Suprapubic skin (tissue), 4 donors: ENCODE results near the gene DAP. TPM values are rescaled to one million over a fixed set of nuclear protein-coding genes. Genes with fewer than 3 reads are reported as not detected.

Experiments used
- DNase-seq, 2 donors: peaks; one replicate each; pipeline ENCODE4 v3.0.0-alpha.2; 2019; ENCODE audit warnings: low spot score in 2 of 2
- H3K27ac ChIP-seq: fragments of 200-600 bp; sonication (generic); one replicate; pipeline ENCODE4 v1.5.1; 2019
- H3K27me3 ChIP-seq: fragments of 200-600 bp; sonication (generic); one replicate; pipeline ENCODE4 v1.5.1; 2019
- H3K36me3 ChIP-seq: fragments of 200-600 bp; sonication (generic); one replicate; pipeline ENCODE4 v1.5.1; 2019
- H3K4me1 ChIP-seq: fragments of 200-600 bp; sonication (generic); one replicate; pipeline ENCODE4 v1.5.1; 2019
- H3K4me3 ChIP-seq: fragments of 200-600 bp; sonication (generic); one replicate; pipeline ENCODE4 v1.5.1; 2019; ENCODE audit warnings: mild to moderate bottlenecking
- H3K9me3 ChIP-seq: fragments of 200-600 bp; sonication (generic); one replicate; pipeline ENCODE4 v1.5.1; 2019
- CTCF ChIP-seq, 2 donors: fragments of 200-600 bp in 1 of 2; fragments of 450-650 bp in 1 of 2; sonication (generic) in 1 of 2; IDR thresholded peaks; one replicate each; pipeline ENCODE4 v1.5.1; 2016 to 2019; ENCODE audit warnings: antibody characterized with exemption in 2 of 2, mild to moderate bottlenecking in 1 of 2, moderate library complexity in 1 of 2
- EP300 ChIP-seq: sonication (generic); formaldehyde crosslinking; IDR thresholded peaks from one replicate; pipeline ENCODE4 v1.6.1; 2017; ENCODE audit warnings: antibody characterized with exemption
- POLR2A ChIP-seq, 2 donors: fragments of 450-650 bp; IDR thresholded peaks; one replicate each; pipeline ENCODE4 v1.6.1; 2017; ENCODE audit warnings: antibody characterized with exemption in 2 of 2, mild to moderate bottlenecking in 2 of 2, moderate library complexity in 2 of 2
- POLR2AphosphoS5 ChIP-seq, 3 donors: sonication (generic); formaldehyde crosslinking; IDR thresholded peaks; one replicate each; pipeline ENCODE4 v1.6.1; 2017; ENCODE audit warnings: antibody characterized with exemption in 3 of 3
- WGBS: methylation state at CpG from one replicate; pipeline ENCODE4 v1.1.5; 2018; 5-methylcytosine and 5-hydroxymethylcytosine counted together
- total RNA-seq, 4 donors: library from RNA; depleted of rRNA; stranded (reverse); fragments of >200 nt; gene quantifications; one replicate each; pipeline ENCODE4 v1.1.0, GENCODE V29; 2016

DAP gene
- total RNA-seq, 4 donors from 2014 or later: 37.8 to 71.7 (median 56.4) TPM

- no peaks in the 10 kb centered on the region for H3K9me3 ChIP-seq
- no peaks in the 10 kb centered on the region for H3K4me1 ChIP-seq
- H3K36me3 ChIP-seq: peaks cover 45% of the 10 kb centered on the region
- H3K4me3 ChIP-seq: no peak overlapping the region
- no peak overlapping the region for H3K27ac ChIP-seq
- no peaks in the 10 kb centered on the region for H3K27me3 ChIP-seq
- TF ChIP-seq POLR2A (IDR thresholded peaks at IDR 0.05): no peak
- DNase-seq: peak in 1 of 2 donors; percentile 47
- WGBS: 75% methylated on average over 11 of the region's 11 CpGs
These were observed 76.5 kb downstream of the DAP start for GRCh38 chr5:10684303-10685086.

GRCh38 chr5:10682801-10683525 is 78.1 kb downstream of the DAP start:
- peak in 1 of 2 donors; percentile 70 for DNase-seq
- no peaks in the 10 kb centered on the region for H3K9me3 ChIP-seq
- TF ChIP-seq POLR2A (IDR thresholded peaks at IDR 0.05): no peak
- no peak for TF ChIP-seq EP300
- H3K4me3 ChIP-seq: no peak overlapping the region
- WGBS: 96% methylated on average over 15 of the region's 16 CpGs
- H3K36me3 ChIP-seq: peaks cover 55% of the 10 kb centered on the region
- no peaks in the 10 kb centered on the region for H3K4me1 ChIP-seq
- no peaks in the 10 kb centered on the region for H3K27me3 ChIP-seq
- no peak overlapping the region for H3K27ac ChIP-seq

- DNase-seq: peak in 1 of 2 donors; percentile 77
- Histone ChIP-seq H3K36me3 (peaks cover 62% of the 10 kb centered on the region), H3K4me1 (no peaks in the 10 kb centered on the region), H3K27ac (no peak overlapping the region), H3K27me3 (no peaks in the 10 kb centered on the region), H3K9me3 (no peaks in the 10 kb centered on the region), H3K4me3 (no peak overlapping the region)
- 85% methylated on average over 17 of the region's 22 CpGs for WGBS
- TF ChIP-seq EP300: no peak
- no peak for TF ChIP-seq CTCF (IDR thresholded peaks at IDR 0.05)
- no peak for TF ChIP-seq POLR2AphosphoS5 (IDR thresholded peaks at IDR 0.05)
- TF ChIP-seq POLR2A (IDR thresholded peaks at IDR 0.05): no peak
These were observed 79.0 kb downstream of the DAP start for GRCh38 chr5:10681731-10682679.

- no peak overlapping the region for H3K27ac ChIP-seq
- H3K36me3 ChIP-seq: peaks cover 62% of the 10 kb centered on the region
- H3K27me3 ChIP-seq: no peaks in the 10 kb centered on the region
- 91% methylated on average over 14 of the region's 17 CpGs for WGBS
- peak in 1 of 2 donors; percentile 63 for DNase-seq
- TF ChIP-seq POLR2A (IDR thresholded peaks at IDR 0.05) (no peak), EP300 (no peak)
- no peaks in the 10 kb centered on the region for H3K4me1 ChIP-seq
- no peak overlapping the region for H3K4me3 ChIP-seq
- no peaks in the 10 kb centered on the region for H3K9me3 ChIP-seq
These were observed 80.1 kb downstream of the DAP start for GRCh38 chr5:10680876-10681481.

- 96% methylated on average over 15 of the region's 15 CpGs for WGBS
These were observed 81.6 kb downstream of the DAP start for GRCh38 chr5:10679336-10679988.

More at GRCh38 chr5:10679336-10679988, 81.6 kb downstream of the DAP start:
- no peaks in the 10 kb centered on the region for H3K9me3 ChIP-seq
- H3K4me3 ChIP-seq: no peak overlapping the region
- no peaks in the 10 kb centered on the region for H3K4me1 ChIP-seq
- H3K36me3 ChIP-seq: peaks cover 62% of the 10 kb centered on the region
- DNase-seq: peak in 1 of 2 donors; percentile 41
- TF ChIP-seq EP300 (no peak), POLR2AphosphoS5 (IDR thresholded peaks at IDR 0.05) (no peak), POLR2A (IDR thresholded peaks at IDR 0.05) (no peak), CTCF (IDR thresholded peaks at IDR 0.05) (no peak)
- H3K27me3 ChIP-seq: no peaks in the 10 kb centered on the region
- H3K27ac ChIP-seq: no peak overlapping the region
